Prostate gland (tissue), 2 donors: Measurements from ENCODE around the gene FKBP15.

Experiments used
- POLR2A ChIP-seq: fragments of 450-650 bp; IDR thresholded peaks from one replicate; pipeline ENCODE4 v1.6.1; 2016; ENCODE audit warnings: antibody characterized with exemption, mild to moderate bottlenecking
- TF ChIP-seq, protein P1 (sequence below), 4 experiments: fragments of 200-600 bp in 2 of 4; fragments of 450-650 bp in 2 of 4; sonication (generic) in 2 of 4; IDR thresholded peaks; 1 replicate in 3 of 4; 2 replicates in 1 of 4; pipeline ENCODE4 v1.5.1; 2016 to 2019; ENCODE audit warnings: antibody characterized with exemption in 4 of 4, mild to moderate bottlenecking in 2 of 4, moderate library complexity in 2 of 4

DNA sequence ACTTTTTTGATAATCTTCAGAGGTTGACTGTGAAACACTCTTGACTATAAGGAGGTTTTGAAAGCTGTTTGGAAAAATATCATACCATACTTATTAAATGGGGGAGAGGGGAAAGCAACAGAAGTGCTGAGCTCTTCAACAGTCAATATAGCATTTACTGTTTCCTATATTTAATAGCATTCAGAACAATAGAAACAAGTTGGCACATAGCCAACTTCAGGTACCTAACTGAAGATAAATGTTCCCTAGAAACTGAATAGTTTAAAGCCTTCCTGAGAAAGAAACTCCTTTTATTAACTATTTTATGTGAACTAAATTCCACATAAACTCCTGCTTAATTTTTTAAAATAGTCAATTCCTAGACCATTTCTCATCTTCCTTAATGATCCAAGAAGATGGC, 26.6 kb upstream of the FKBP15 start:
- TF ChIP-seq, protein P1, sequence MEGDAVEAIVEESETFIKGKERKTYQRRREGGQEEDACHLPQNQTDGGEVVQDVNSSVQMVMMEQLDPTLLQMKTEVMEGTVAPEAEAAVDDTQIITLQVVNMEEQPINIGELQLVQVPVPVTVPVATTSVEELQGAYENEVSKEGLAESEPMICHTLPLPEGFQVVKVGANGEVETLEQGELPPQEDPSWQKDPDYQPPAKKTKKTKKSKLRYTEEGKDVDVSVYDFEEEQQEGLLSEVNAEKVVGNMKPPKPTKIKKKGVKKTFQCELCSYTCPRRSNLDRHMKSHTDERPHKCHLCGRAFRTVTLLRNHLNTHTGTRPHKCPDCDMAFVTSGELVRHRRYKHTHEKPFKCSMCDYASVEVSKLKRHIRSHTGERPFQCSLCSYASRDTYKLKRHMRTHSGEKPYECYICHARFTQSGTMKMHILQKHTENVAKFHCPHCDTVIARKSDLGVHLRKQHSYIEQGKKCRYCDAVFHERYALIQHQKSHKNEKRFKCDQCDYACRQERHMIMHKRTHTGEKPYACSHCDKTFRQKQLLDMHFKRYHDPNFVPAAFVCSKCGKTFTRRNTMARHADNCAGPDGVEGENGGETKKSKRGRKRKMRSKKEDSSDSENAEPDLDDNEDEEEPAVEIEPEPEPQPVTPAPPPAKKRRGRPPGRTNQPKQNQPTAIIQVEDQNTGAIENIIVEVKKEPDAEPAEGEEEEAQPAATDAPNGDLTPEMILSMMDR (IDR thresholded peaks at IDR 0.05) = no peak
- TF ChIP-seq POLR2A = no peak
